HEK293T (cell line): ENCODE results near the gene SURF2.
"Not testable (repeated sequence)": the region's sequence is repeated elsewhere in the genome, so short reads cannot be mapped to it uniquely, and the experiment has no call there.

ENCODE experiments used
- CTCF ChIA-PET: fragments of 350-600 bp; formaldehyde crosslinking; extraction: SDS; loops from one replicate; lab custom pipeline; 2021; ENCODE audit warnings: antibody characterized with exemption, inconsistent platforms; lab: Yijun Ruan, JAX
- POLR2A ChIA-PET: fragments of 350-600 bp; formaldehyde crosslinking; extraction: SDS; loops from one replicate; lab custom pipeline; 2020; ENCODE audit warnings: antibody characterized with exemption, inconsistent platforms; lab: Yijun Ruan, JAX
- DNase-seq: peaks from one replicate; pipeline ENCODE4 v3.0.0; 2012; ENCODE audit warnings: mixed read lengths; ENCODE audit errors: extremely low spot score
- ARNT ChIP-seq: fragments of 450-650 bp; IDR thresholded peaks from 2 replicates; pipeline ENCODE4 v1.6.1; 2017; ENCODE audit warnings: mild to moderate bottlenecking
- BHLHE40 ChIP-seq: fragments of 450-650 bp; IDR thresholded peaks from 2 replicates; pipeline ENCODE4 v1.6.1; 2016; ENCODE audit warnings: mild to moderate bottlenecking, moderate library complexity, borderline replicate concordance
- CTBP1 ChIP-seq: fragments of 450-650 bp; IDR thresholded peaks from 2 replicates; pipeline ENCODE4 v1.6.1; 2016; ENCODE audit warnings: borderline replicate concordance
- ELF4 ChIP-seq: fragments of 450-650 bp; IDR thresholded peaks from 2 replicates; pipeline ENCODE4 v1.6.1; 2017; ENCODE audit warnings: antibody characterized with exemption
- FOXA1 ChIP-seq: fragments of 450-650 bp; IDR thresholded peaks from 2 replicates; pipeline ENCODE4 v1.6.1; 2016; ENCODE audit warnings: mild to moderate bottlenecking
- FOXK2 ChIP-seq: fragments of 450-650 bp; IDR thresholded peaks from 2 replicates; pipeline ENCODE4 v1.6.1; 2016; ENCODE audit warnings: mild to moderate bottlenecking
- FOXM1 ChIP-seq: fragments of 450-650 bp; IDR thresholded peaks from 2 replicates; pipeline ENCODE4 v1.6.1; 2017; ENCODE audit warnings: mild to moderate bottlenecking, borderline replicate concordance
- HDGF ChIP-seq: fragments of 450-650 bp; IDR thresholded peaks from 2 replicates; pipeline ENCODE4 v1.6.1; 2017; ENCODE audit warnings: antibody characterized with exemption, borderline replicate concordance
- L3MBTL2 ChIP-seq: fragments of 450-650 bp; conservative IDR thresholded peaks from 2 replicates; pipeline ENCODE4 v1.6.1; 2016; ENCODE audit warnings: mild to moderate bottlenecking
- LEF1 ChIP-seq: fragments of 450-650 bp; IDR thresholded peaks from 2 replicates; pipeline ENCODE4 v1.6.1; 2017; ENCODE audit warnings: mild to moderate bottlenecking, borderline replicate concordance
- NFRKB ChIP-seq: fragments of 450-650 bp; IDR thresholded peaks from 2 replicates; pipeline ENCODE4 v1.6.1; 2016; ENCODE audit warnings: mild to moderate bottlenecking, moderate library complexity
- SP1 ChIP-seq: fragments of 450-650 bp; IDR thresholded peaks from 2 replicates; pipeline ENCODE4 v1.6.1; 2017
- SUZ12 ChIP-seq: fragments of 450-650 bp; IDR thresholded peaks from 2 replicates; pipeline ENCODE4 v1.6.1; 2016; ENCODE audit warnings: mild to moderate bottlenecking
- TARDBP ChIP-seq: fragments of 450-650 bp; IDR thresholded peaks from 2 replicates; pipeline ENCODE4 v1.6.1; 2016
- ZNF384 ChIP-seq: fragments of 450-650 bp; IDR thresholded peaks from 2 replicates; pipeline ENCODE4 v1.6.1; 2016
- TF ChIP-seq, protein P1 (sequence below): fragments of 450-650 bp; IDR thresholded peaks from 2 replicates; pipeline ENCODE4 v1.6.1; 2016

The SURF2 gene

GRCh38 chr9:133387680-133388079 is 31.3 kb downstream of the SURF2 start:
- ChIA-PET POLR2A (interaction anchor here (1.2 kb wide), 1 partner anchor 40 kb away, joined by 3 read pairs; the partner anchor contains the start of genes MED22 and RPL7A), CTCF (no interaction called here)
- no peak for DNase-seq
- TF ChIP-seq FOXK2 (no peak), SUZ12 (no peak), CTBP1 (no peak), FOXM1 (no peak), ARNT (no peak), ELF4 (no peak), BHLHE40 (no peak), TARDBP (no peak), HDGF (no peak), ZNF384 (no peak), LEF1 (no peak), NFRKB (no peak), FOXA1 (no peak), L3MBTL2 (no peak), SP1 (no peak)
- TF ChIP-seq, protein P1, sequence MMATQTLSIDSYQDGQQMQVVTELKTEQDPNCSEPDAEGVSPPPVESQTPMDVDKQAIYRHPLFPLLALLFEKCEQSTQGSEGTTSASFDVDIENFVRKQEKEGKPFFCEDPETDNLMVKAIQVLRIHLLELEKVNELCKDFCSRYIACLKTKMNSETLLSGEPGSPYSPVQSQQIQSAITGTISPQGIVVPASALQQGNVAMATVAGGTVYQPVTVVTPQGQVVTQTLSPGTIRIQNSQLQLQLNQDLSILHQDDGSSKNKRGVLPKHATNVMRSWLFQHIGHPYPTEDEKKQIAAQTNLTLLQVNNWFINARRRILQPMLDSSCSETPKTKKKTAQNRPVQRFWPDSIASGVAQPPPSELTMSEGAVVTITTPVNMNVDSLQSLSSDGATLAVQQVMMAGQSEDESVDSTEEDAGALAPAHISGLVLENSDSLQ: no peak

DNA sequence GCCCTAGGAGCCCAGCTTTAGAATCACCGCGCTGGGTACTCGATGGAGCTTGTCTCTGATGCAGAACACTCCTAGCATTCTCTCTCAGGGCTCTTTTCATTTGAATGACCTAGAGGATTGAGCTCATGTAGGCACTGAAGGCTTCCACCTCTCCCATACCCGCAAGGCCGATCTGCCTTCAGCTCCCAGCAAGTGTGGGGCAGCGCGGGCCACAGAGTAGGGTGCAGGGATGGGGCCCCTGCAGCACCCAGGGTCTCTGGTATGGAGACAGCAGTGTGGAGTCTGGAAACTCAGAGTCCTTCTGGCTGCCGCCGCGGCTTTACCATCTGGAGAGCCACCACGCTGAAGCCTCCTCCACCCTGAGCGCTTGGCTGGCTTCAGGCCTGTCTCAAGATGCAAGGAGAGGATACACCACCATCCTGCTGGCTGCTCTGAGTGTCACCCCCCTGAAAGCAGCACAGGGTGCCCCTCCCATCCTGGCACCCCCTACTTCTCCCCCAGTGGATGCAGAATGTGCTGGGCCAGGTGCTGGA is 32.7 kb downstream of the SURF2 start:
- ChIA-PET POLR2A (no interaction called here), CTCF (no interaction called here)

DNA sequence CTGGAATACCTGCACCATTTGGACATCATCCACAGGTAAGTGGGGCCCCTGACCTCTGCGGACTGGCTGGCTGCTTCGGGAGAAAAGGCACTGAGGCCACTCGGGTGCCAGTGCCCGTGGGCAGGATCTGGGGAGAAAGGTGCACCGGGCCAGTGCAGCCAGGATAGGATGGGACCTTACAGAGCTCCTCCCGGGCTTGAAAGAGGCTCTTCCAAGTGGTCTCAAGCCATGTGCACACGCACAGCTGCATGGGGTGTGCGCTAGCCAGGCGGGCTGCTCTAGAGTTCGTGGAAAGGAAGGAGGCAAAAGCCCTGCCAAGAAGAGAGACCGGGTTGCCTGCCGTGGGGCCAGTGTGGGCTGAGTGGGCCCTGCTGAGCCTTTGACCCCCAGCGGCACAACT is 33.2 kb downstream of the SURF2 start:
- no peak for DNase-seq
- ChIA-PET CTCF (no interaction called here), POLR2A (no interaction called here)
- TF ChIP-seq NFRKB: no peak
- no peak for TF ChIP-seq ELF4
- no peak for TF ChIP-seq LEF1
- TF ChIP-seq FOXK2: no peak
- TF ChIP-seq SP1: no peak
- TF ChIP-seq ARNT: no peak
- no peak for TF ChIP-seq BHLHE40
- TF ChIP-seq, protein P1: no peak
- TF ChIP-seq SUZ12: no peak
- TF ChIP-seq FOXM1: no peak
- TF ChIP-seq TARDBP: no peak
- TF ChIP-seq ZNF384: no peak
- no peak for TF ChIP-seq L3MBTL2
- TF ChIP-seq CTBP1: no peak
- TF ChIP-seq FOXA1: no peak
- no peak for TF ChIP-seq HDGF

More for the DNA sequence above, 32.7 kb downstream of the SURF2 start:
- no peak for TF ChIP-seq CTBP1
- TF ChIP-seq LEF1: no peak
- TF ChIP-seq L3MBTL2: no peak
- TF ChIP-seq, protein P1: no peak
- TF ChIP-seq BHLHE40: no peak
- no peak for TF ChIP-seq NFRKB
- no peak for TF ChIP-seq FOXM1
- no peak for TF ChIP-seq FOXK2
- no peak for DNase-seq

DNA sequence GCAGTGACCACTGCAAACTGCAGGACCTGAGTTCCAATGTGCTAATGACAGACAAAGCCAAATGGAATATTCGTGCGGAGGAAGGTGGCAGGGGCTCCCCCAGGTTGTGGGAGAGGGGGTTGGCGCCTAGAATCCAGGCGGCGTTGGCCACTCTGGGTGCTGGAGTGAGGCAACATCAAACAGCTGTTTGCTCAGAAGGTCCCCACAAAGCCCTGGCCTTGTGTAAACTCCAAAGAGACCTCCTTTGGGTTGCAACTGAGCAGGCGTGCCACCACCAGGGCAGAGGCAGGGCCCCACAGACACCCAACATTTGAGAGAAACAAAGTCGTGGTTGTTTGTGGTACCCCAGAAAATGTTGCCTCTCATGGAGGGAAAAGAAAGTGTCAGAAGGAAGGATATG is 34.4 kb downstream of the SURF2 start:
- ChIA-PET CTCF (no interaction called here), POLR2A (no interaction called here)
- no peak for TF ChIP-seq TARDBP
- no peak for TF ChIP-seq L3MBTL2
- TF ChIP-seq, protein P1: no peak
- TF ChIP-seq ARNT: no peak
- TF ChIP-seq FOXA1: no peak
- no peak for TF ChIP-seq NFRKB
- TF ChIP-seq HDGF: no peak
- TF ChIP-seq ELF4: no peak
- no peak for TF ChIP-seq FOXM1
- no peak for TF ChIP-seq LEF1
- TF ChIP-seq BHLHE40: no peak
- TF ChIP-seq CTBP1: no peak
- TF ChIP-seq SP1: no peak
- no peak for TF ChIP-seq ZNF384
- TF ChIP-seq FOXK2: no peak
- TF ChIP-seq SUZ12: no peak
- no peak for DNase-seq

DNA sequence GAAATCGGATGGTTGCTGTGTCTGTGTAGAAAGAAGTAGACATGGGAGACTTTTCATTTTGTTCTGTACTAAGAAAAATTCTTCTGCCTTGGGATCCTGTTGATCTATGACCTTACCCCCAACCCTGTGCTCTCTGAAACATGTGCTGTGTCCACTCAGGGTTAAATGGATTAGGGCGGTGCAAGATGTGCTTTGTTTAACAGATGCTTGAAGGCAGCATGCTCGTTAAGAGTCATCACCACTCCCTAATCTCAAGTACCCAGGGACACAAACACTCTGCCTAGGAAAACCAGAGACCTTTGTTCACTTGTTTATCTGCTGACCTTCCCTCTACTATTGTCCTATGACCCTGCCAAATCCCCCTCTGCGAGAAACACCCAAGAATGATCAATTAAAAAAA is 35.1 kb downstream of the SURF2 start:
- POLR2A ChIA-PET, DNase-seq, CTCF ChIA-PET: not testable (repeated sequence)

DNA sequence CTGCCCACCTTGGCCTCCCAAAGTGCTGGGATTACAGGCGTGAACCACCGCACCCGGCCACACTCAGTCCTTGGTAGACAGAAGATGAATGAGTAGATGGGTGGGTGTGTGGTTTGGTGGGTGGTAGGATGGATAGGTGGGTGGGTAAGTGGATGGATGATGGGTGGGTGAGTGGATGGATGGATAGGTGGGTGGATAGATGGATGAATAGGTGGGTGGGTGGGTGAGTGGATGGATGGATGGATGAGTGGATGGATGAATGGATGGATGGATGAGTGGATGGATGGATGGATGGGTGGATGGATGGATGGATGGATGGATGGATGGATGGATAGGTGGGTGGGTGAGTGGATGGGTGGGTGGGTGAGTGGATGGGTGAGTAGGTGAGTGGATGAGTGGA is 36.0 kb downstream of the SURF2 start:
- DNase-seq, POLR2A ChIA-PET, CTCF ChIA-PET: not testable (repeated sequence)
